ENCODE measurements around the gene LIPH.
A peak's percentile ranks its signal among the peaks of the same experiment; 100 is the strongest.
"Not testable (repeated sequence)": the region's sequence is repeated elsewhere in the genome, so short reads cannot be mapped to it uniquely, and the experiment has no call there.

LIPH gene

DNA sequence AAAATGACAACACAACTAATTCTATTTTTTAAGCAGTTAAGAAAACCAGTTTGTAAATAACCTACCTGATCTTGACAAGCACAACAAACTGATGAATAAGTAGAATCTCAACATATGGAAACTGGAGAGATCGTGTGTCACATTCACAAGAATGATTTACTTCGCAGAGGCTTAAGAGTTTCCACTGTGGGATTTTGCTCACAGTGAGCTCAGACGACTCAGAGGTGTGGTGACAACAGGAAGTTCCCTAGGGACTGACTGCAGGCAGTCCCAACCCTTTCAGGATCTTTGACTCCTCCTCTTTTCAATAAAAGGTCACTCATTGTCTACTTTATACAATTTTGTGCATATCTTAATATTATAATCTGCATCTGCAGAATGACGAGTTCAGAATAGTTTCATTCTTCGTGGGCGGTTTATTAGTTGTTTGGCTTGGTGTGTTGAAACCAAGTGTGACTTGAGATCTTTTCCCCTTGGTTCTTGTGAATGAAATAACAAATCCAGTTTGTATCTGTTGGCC, at the start of gene LIPH:
TSS of gene LIPH (minus strand) at position 231 of the 520 bp plus-strand sequence. CDS start at position 114, 117 bp downstream.
- peak; percentile 57 for DNase-seq

DNA sequence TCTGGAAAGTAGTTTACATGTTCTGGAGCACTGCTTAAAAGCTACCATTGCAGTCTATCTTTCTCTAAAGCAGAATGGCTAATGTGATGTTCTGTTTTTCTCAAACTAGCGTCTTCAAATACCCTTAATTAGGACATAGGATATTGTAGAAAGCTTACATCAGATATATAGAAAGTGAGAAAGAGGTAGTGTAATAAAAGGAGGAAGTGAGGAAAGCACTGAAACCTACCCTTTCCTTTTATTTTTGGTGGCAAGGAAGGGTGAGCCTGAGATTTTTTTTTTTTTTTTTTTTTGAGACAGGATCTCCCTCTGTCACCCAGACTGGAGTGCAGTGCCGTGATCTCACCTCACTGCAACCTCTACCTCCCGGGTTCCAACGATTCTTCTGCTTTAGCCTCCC, 43.1 kb upstream of the LIPH start:
- DNase-seq, result peak; percentile 92

DNA sequence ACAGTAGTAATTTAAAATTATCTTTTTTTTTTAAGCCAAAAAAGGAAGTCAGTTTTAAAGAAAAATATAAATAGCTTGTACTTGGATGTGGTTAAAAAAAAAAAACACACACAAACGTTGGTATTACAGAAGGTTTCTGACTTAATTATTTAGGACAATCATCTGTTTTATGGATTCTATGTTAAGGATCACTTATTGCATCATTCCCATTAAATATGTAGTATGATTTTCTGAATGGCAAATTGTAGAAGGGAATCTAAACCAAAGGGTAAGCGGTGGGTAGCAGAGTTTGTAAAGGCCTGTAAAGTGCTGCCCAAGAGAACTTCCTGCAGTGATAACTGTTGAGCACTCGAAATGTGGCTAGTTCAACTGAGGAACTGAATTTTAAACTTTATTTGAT, 41.7 kb upstream of the LIPH start:
- peak; percentile 65 for DNase-seq

DNA sequence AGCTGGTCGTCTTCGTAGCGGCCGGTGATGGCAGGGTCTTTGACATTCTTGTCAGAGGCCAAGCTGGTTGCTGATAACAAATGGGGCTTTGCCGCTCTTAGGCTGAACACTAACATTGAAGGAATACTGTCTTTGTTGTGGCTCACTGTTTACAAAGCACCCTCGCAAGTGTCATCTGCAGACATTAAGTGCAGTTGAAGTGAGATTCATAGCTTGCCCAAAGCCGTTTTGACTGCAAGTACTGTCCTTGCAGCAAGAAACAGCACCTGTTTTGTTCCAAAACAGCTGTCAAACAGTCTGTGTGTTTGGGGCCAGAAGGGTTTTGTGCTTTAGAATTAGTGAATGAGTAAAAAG, 34.3 kb upstream of the LIPH start:
- DNase-seq, result no peak

DNA sequence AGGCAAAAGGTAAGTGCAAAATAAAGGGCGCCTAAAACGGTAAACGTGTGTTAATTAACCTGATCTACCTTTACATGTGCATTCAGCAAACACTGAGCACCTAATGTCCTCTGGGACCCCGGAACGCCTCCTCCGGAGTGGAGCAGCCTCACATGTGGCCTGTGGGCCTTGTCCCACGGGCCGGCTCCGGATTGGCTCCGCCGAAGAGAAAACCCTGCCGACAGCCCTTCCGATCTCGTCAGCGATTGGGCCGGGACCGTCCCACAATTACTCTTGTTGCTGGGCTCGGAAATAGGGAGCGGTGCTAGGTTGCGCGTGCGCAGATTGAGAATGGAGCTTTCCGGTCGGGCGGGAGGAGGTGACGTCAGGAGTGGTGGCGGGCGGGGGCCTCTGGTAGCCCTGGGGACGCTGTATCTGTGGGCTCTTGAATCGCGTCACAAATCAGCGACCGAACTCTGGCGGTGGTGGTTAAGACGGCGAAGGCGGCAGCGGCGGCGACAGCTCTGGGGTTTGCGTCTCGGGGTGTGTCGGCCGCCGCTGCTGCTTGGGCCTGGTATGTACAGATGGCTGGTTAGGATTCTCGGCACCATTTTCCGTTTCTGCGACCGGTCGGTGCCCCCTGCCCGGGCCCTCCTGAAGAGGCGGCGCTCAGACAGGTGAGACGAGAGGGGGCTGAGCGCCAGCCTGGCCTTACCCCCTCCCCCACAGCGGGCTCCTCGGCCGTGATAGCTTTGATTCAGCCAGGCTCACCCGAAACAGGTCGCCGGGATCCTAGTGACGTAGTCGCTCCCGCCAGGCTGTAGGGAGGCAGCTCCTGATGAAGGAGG, 33.7 kb upstream of the LIPH start, which contains the start of gene SENP2:
TSS of gene SENP2 (plus strand) at position 437 of the 827 bp plus-strand sequence. CDS start at position 556, 119 bp downstream.
- peak; percentile 99 for DNase-seq

DNA sequence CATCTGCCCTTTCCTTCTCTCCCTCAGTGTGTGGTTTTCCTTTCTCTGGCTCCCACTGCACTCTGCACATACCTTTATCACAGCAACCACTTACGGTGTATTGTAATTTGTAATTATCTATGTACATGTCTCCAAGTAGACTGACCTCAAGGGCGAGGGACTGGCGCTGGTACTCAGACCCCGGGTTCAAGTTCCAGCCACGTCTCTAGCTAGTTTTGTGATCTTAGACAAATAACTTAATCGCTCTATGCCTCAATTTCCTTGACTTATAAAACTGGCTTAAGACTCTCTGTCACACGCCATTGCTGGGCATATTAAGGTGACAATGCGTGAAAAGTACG, 33.1 kb upstream of the LIPH start:
- no peak for DNase-seq

DNA sequence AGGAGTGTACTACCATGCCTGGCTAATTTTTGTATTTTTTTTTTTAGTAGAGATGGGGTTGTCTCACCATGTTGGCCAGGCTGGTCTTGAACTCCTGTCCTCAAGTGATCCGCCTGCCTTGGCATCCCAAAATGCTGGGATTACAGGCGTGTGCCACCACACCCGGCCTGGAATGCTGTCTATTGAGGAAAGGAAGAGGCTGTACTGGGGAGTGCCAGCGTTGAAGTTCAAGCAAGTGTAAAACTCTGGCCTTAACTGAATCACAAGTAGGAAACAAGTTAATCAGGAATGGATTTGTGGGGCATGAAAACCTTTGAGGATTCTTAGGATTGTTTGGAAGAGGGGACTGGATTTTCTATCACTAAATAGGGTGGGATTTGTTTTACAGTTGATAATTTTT, 32.3 kb upstream of the LIPH start:
- DNase-seq, result no peak

DNA sequence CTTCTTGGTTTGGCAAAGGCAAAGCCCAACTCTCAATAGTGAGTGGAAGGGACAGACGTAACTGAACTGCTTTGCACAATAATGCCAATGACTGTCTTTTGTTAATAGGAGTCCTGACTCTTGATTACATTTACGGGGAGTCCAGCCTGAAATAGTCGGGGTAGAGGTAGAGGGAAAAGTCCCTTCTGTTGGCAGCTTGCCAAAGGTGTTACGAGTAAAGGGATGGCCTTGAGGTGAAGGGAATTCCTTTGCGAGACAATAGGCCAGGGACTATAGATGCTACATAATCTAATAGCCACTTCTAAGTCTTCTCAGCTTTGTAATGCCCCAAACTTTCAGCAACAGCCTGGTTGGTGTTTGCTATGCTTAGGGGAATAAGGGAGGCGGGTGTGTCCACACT, 31.5 kb upstream of the LIPH start:
- DNase-seq, result no peak

DNA sequence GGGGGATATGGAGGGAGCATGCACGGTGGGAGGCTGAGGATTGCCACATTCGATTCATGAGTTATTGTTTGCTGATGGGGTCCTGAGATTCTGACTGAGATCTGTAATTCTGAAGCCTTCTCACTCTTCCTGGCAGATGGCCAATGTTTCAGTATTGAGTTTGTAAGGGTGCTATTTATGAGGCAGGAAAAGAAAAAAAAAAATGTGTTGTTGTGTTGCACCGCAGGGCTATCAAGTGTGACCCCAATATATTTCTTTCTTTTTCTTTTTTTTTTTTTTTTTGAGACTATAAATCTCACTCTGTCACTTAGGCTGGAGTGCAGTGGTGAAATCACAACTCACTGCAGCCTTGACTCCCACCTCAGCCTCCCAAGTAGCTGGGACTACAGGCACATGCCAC, 30.5 kb upstream of the LIPH start:
- no peak for DNase-seq

DNA sequence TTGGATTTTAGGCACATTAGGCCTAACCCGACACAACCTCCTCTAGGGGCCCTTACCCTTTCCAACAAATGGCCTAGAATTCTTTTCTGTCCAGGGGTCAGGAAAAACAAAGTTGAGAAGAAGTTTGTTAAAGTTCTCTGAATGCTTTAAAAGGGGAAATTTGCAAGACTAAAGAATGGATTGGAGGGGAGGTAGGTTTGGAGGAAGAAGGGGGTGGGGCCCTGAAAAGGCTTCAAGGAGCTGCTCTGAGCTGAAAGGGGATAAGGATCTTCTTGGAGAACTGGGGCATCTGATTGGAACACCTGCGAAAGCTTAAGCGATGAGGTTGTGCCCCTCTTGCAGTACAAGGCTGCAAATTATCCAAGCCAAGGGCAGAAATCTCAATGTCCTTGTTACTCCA, 29.8 kb upstream of the LIPH start:
- DNase-seq, result no peak

DNA sequence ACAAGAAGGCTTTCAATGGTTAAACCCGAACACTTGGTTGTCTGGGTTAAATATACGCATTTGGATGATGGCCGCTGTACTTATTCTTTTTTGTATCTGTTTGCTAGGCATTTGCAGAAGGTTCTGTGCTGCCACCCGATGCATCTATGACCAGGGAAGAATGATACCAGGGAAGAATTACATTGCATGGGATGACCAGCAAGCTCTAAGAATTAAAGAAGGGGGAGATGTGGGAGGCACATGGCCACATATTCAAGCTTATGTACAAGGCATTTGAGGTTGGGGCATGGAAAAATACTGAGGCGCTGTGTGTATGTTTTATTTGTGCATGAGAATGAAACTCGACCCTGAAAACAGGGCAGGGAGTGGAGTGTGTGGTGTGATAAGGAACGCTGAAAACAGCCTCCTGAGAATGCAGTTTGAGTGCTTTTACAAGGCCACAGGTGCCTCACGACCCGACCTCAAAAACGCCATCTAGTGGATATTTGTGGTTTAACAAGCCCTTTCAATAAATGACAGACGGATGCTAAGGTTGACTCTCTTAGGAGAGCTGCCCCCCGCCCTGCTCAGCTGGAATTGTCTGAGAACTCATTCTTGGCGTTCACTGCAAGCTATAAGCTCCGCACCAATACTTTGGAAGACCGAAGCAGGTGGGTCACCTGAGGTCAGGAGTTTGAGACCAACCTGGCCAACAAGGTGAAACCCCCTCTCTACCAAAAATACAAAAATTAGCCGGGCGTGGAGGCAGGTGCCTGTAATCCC, 22.9 kb upstream of the LIPH start:
- DNase-seq, result peak; percentile 51

DNA sequence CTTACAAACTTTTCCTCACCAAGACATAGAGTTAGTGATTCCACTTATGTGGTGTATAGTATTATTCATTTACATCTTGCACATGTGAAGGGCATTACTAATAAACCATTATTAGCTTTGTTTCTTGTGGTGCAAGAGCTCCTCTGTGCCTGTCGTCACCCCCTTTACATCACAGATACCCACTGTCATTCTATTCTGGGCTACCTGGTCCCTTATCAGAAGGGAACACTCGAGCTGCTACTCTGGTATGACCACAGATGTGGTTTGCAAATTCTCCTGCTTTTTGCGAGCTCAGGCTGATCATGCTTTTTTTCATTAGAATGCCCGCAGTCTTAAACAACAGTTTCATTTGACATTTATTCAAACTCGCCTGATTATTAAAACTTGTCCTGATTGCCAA, 19.8 kb upstream of the LIPH start:
- no peak for DNase-seq

DNA sequence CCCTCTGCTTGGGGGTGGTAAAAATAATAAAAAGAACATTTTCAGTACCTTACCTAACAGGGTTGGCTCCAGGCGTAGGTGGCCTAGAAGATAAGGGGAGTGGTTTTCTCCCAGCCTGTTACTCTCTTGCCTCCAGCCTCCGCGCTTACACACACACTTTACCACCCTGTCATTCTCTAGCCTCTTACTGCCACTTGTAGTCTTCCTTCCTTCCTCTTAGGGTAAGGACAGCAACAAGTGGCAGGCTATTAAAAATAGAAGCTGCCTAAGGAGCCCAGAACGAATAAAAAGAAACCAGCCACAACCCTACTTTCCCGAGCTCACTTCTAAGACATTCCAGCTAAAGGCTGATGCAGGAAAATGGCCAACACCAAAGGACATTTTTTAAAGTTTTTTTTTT, 9.6 kb upstream of the LIPH start:
- no peak for DNase-seq

DNA sequence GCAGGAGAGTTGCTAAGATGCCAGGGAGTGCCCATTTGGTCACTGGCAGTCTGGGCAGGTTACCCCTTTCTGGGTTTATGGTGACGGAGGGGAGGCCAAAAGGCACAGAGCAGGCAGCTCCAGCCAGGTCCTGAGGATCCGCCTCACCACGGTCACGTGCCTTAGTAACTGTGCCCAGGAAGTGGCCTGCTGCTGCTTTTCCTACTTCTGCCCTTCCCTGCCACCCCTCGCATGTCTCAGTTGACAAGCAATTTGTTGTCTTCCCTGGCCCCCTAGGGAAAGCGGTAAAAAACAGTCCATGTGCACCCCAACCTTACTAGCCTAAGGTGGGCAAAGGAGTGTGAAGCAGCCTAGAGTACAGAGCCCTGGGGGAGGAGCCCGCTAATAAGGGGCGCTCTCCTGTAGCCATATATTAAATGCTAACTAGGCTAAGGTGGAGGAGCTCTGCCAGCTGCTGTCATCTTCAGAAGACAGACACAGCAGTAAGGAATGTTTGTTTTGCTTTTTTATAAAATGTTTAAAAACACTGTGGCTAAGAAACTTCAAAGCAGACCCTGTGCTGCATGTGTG, 9.1 kb upstream of the LIPH start:
- no peak for DNase-seq

DNA sequence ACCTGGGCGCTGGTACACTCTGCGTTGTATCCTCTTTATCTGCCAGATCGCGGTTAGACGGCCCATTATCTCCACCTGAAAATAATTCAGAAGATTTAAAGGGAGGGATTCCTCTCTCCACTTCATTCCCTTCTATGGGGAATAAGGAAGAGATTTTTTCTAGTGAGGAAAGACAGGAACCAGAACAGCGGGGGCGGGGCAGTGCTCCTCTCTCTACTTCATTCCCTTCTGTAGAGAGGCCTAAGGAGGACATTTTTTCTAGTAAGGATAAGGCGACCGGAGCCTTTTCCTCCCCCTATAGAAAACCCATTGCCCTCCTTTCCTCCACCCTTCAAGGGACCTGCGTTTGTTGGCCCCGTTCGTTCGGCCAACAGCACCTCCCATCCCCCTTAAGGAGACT, 8.3 kb upstream of the LIPH start:
- no peak for DNase-seq

DNA sequence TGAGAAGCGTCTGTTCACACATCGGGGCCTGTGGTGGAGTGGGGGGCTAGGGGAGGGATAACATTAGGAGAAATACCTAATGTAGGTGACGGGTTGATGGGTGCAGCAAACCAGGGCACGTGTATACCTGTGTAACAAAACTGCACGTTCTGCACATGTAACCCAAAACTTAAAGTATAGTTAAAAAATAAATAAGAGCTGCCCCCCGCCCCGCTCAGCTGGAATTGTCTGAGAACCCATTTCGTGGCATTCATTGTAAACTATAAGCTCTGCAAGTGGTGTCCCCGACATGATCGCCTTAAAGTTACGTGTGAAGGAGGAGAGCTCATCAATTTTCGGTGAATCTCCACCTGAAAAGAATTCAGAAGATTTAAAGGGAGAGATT, 7.3 kb upstream of the LIPH start:
- DNase-seq, result no peak

DNA sequence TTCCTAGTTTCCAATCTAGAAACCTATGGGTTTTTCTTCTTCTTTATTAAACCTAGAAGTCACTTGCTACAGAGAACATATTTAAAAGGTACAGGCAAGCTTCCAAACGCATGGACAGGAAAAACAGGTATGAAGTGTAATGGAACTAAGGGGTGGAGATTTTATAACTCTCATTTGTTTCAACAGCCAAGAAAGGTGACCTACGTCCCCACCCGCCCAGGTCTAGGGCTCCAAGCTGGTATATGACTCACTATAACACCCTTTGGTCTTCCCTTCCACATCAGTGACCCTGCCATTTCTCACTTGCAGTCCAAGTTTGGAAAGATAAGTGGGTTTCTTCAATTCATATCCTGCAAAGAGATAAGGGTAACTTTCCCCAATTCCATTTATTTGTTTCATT, 6.0 kb upstream of the LIPH start:
- no peak for DNase-seq

DNA sequence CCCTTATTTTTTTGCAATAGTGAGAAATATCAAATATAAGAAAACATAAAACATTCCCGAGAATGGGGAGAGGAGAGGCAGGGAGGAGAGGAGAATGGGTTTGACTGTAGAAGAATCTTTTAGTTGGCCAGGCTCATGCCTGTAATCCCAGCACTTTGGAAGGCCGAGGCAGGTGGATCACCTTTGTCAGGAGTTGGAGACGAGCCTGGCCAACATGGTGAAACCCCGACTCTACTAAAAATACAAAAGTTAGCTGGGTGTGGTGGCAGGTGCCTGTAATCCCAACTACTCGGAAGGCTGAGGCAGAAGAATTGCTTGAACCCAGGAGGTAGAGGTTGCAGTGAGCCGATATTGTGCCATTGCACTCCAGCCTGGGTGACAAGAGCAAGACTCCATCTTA, 4.3 kb upstream of the LIPH start:
- DNase-seq, result not testable (repeated sequence)

DNA sequence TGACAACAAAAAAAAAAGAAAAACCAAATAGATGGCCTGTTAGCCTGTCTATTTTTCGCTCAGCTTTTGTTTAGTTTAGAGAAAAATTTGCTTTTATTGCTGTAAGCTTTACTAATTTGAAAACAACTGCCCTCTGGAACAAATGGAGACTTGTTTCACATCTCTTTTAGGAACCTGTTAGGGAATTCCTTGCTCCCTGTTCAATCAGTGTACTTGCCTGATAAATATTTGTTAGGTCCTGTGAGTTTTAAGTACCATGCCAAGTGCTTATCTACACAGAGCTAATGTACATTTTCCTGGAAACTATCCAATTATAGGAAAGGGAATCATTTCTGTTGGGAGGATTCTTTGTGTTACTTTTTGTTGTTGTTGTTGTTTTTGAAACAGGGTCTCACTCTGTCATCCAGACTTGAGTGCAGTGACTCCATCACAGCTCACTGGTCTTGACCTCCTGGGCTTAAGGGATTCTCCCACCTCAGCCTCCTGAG, 3.5 kb upstream of the LIPH start:
- no peak for DNase-seq

DNA sequence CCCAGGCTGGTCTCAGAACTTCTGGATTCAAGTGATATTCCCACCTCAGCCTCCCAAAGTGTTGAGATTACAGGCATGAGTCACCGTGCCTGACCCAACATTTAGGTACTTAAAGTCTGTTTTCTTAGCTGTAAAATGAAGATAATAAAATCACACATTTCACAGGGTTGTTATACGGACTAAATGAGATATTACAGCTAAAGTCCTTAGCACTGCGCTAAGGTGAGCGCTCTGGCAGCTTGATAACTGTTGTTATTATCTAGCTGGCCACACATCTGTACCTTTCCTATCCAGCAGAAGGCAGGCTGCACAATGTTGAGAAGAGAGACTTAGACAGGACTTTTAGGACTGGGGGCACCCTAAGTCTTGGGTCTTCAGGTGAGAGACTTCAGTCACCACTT, 2.7 kb upstream of the LIPH start:
- DNase-seq, result no peak

DNA sequence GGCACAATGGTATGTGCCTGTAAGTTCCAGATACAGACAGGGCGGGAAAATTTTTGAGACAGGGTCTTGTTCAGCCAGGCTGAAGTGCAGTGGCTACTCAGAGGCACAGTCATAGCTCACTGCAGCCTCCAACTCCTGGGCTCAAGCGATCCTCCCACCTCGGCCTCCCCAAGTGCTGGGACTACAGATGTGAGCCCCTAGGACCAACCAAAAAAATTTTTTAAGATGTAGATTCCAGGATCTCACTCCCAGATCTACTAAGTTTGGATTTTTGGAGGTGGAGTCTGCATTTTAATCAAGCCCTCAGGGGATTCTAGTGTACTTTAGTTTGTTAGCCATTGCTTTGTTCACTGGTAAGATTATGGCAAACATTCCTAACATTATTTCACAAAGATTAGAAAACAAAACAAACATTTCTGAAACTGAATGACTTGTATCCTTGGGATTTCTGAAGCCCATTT, 2.7 kb downstream of the LIPH start:
- DNase-seq, result no peak

DNA sequence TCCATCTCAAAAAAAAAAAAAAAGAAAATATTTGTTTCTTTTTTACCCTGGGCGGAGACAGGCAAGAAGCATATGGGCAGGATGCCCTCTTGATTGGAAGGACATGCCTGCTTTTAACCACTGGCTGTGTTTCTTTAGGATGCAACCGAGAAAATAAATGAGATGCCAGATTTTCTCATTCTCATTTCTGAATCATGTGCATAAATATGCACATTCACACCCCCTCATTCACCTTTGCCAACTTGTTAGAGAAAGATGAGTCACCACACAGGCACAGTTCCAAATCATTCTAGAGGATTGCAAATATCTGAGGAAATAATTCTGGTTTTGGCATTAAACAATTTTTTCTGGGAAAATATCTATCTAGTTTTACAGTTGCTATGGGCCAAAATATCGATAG, 3.3 kb downstream of the LIPH start:
- DNase-seq, result no peak

DNA sequence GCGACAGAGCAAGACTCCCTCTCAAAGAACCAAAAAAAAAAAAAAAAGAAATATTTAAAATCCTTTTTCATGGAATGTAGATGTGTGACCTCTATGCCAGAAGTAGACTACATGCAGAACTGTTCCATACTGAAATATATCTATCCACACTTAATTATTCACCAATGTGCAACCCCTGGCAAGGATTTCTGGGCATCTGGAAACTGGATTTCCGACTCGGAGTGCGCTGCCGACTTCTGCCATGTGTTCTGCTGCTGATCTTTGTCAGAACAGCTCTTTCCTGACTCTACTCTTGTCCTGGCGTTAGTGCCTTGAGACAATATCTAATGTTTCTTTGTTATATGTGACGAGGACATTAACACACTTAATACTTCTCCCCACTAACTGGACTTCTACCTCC, 11.7 kb downstream of the LIPH start:
- DNase-seq, result no peak

DNA sequence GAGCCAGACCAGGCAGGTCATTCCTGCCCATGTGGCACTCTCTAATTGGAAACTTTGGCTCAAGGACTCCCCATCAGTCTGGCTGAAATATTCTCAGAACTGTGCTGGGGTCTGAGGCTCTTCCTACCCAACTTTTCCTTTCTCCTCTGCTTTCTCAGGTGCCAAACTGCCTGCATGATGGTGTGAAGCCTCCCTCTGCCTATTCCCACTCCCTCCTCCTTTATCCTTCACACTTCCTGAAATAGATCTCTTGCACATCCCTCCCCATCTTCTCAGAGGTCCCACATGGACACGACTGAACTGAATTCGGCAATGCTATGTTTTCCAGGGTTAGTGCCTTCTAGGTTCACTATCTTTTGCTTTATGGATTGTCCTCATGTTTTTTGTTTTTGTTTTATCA, 12.5 kb downstream of the LIPH start:
- no peak for DNase-seq

All from MV-4-11 (cell line).